DMS153 treated with DMSO at 0.1 percent for 48 hours (cell line): ENCODE results near the gene PDE1A.

Experiments used
- DNase-seq: peaks from one replicate; lab custom pipeline; 2025; ENCODE audit not compliant: unreplicated experiment; lab: John Stamatoyannopoulos, UW

PDE1A gene

GRCh38 chr2:182426918-182427240 lies at the start of gene PDE1A:
Gene PDE1A, minus strand, starts transcription at chr2:182427036.
- DNase-seq: no peak

- no peak for DNase-seq
Observed at GRCh38 chr2:182473635-182474034, 46.8 kb upstream of the PDE1A start.

GRCh38 chr2:182463760-182464159 lies 36.9 kb upstream of the PDE1A start:
- DNase-seq: no peak

- no peak for DNase-seq
Observed at GRCh38 chr2:182456784-182457183, 29.9 kb upstream of the PDE1A start.

GRCh38 chr2:182452456-182452990 lies 25.7 kb upstream of the PDE1A start:
- DNase-seq: no peak

GRCh38 chr2:182448371-182448770 lies 21.5 kb upstream of the PDE1A start:
- DNase-seq: no peak

- no peak for DNase-seq
Observed at GRCh38 chr2:182447863-182448262, 21.0 kb upstream of the PDE1A start.

- DNase-seq: no peak
Observed at GRCh38 chr2:182447163-182447562, 20.3 kb upstream of the PDE1A start.

GRCh38 chr2:182446087-182446486 lies 19.3 kb upstream of the PDE1A start:
- DNase-seq: no peak

- DNase-seq: no peak
Observed at GRCh38 chr2:182445391-182445965, 18.6 kb upstream of the PDE1A start.

- no peak for DNase-seq
Observed at GRCh38 chr2:182444806-182445205, 18.0 kb upstream of the PDE1A start.

- no peak for DNase-seq
Observed at GRCh38 chr2:182444170-182444569, 17.3 kb upstream of the PDE1A start.

GRCh38 chr2:182436252-182436651 lies 9.4 kb upstream of the PDE1A start:
- DNase-seq: no peak

- DNase-seq: no peak
Observed at GRCh38 chr2:182435754-182436153, 8.9 kb upstream of the PDE1A start.

- DNase-seq: no peak
Observed at GRCh38 chr2:182432051-182432450, 5.2 kb upstream of the PDE1A start.

GRCh38 chr2:182428476-182428875 lies 1.6 kb upstream of the PDE1A start:
- DNase-seq: no peak

- DNase-seq: no peak
Observed at GRCh38 chr2:182426082-182426917, 536 bp downstream of the PDE1A start.

GRCh38 chr2:182422864-182423263 lies 4.0 kb downstream of the PDE1A start:
- DNase-seq: no peak

- DNase-seq: no peak
Observed at GRCh38 chr2:182420669-182421068, 6.2 kb downstream of the PDE1A start.

- DNase-seq: no peak
Observed at GRCh38 chr2:182416861-182417260, 10.0 kb downstream of the PDE1A start.

GRCh38 chr2:182416191-182416590 lies 10.6 kb downstream of the PDE1A start:
- no peak for DNase-seq

- DNase-seq: no peak
Observed at GRCh38 chr2:182415771-182416170, 11.1 kb downstream of the PDE1A start.

GRCh38 chr2:182412858-182413257 lies 14.0 kb downstream of the PDE1A start:
- no peak for DNase-seq
